ENCODE measurements around the gene TMEM242. TPM values are rescaled to one million over a fixed set of nuclear protein-coding genes. Genes with fewer than 3 reads are reported as not detected.

The TMEM242 gene
- total and polyA plus RNA-seq, 2 of the 8 experiments (the other 6 are each of a cell fraction or from before 2014, with no cell fraction given): 2.4 to 9.0 TPM

GRCh38 chr6:157333956-157334355, 10.6 kb upstream of the TMEM242 start (continued):
- TF ChIP-seq SRF (IDR thresholded peaks at IDR 0.05; ENCODE audit: low read depth, low read length): no peak
- no peak for TF ChIP-seq GABPA (IDR thresholded peaks at IDR 0.05; ENCODE audit: borderline replicate concordance, insufficient read depth, low read length)

Data from H1 (cell line).